CD14-positive monocyte (primary cell): ENCODE results near the gene RAPGEF5. TPM values are rescaled to one million over a fixed set of nuclear protein-coding genes. Genes with fewer than 3 reads are reported as not detected.

ENCODE experiments used
- DNase-seq, 3 donors: peaks; one replicate each; pipeline ENCODE4 v3.0.0-alpha.2; 2011 to 2022
- H2AFZ ChIP-seq: 2 replicates; pipeline ENCODE4 v1.6.0; 2012; ENCODE audit warnings: mild to moderate bottlenecking, low read depth, low read length, inconsistent platforms; ENCODE audit not compliant: insufficient read depth, poor library complexity, severe bottlenecking
- H3K27ac ChIP-seq, 2 donors: 1 replicate in 1 of 2; 2 replicates in 1 of 2; pipeline ENCODE4 v1.5.1; 2012 to 2013; ENCODE audit warnings: low read length in 2 of 2, control low read depth in 1 of 2, inconsistent platforms in 1 of 2, low read depth in 1 of 2, mild to moderate bottlenecking in 1 of 2
- H3K27me3 ChIP-seq, 2 donors: one replicate each; pipeline versions ENCODE4 v1.6.0 to v1.6.1; 2011 to 2013; ENCODE audit warnings: low read length in 2 of 2; ENCODE audit not compliant: control insufficient read depth in 2 of 2, insufficient read depth in 2 of 2
- H3K36me3 ChIP-seq, 2 donors: replicated peaks in 1 of 2; 1 replicate in 1 of 2; 2 replicates in 1 of 2; pipeline versions ENCODE4 v1.5.1 to v1.6.1; 2012 to 2013; ENCODE audit warnings: low read length in 2 of 2, control low read depth in 1 of 2, inconsistent platforms in 1 of 2, mild to moderate bottlenecking in 1 of 2; ENCODE audit not compliant: insufficient read depth in 2 of 2, control insufficient read depth in 1 of 2
- H3K4me1 ChIP-seq, 2 donors: 1 replicate in 1 of 2; 2 replicates in 1 of 2; pipeline versions ENCODE4 v1.5.1 to v1.6.1; 2012 to 2013; ENCODE audit warnings: low read length in 2 of 2, control low read depth in 1 of 2, inconsistent platforms in 1 of 2, mild to moderate bottlenecking in 1 of 2, moderate library complexity in 1 of 2; ENCODE audit not compliant: insufficient read depth in 2 of 2, control insufficient read depth in 1 of 2
- H3K4me2 ChIP-seq: replicated peaks from 2 replicates; pipeline ENCODE3; 2012; ENCODE audit warnings: low read length, moderate library complexity, mild to moderate bottlenecking; ENCODE audit not compliant: poor library complexity, severe bottlenecking; ENCODE audit errors: extremely low read depth
- H3K4me3 ChIP-seq, 3 experiments: fragments of 200-600 bp in 1 of 3; sonication (generic) in 1 of 3; replicated peaks in 1 of 3; 1 replicate in 2 of 3; 2 replicates in 1 of 3; pipeline ENCODE4 v1.5.1; 2011 to 2013; ENCODE audit warnings: low read length in 3 of 3, mild to moderate bottlenecking in 3 of 3, control low read depth in 2 of 3, low read depth in 2 of 3, inconsistent platforms in 1 of 3, moderate library complexity in 1 of 3
- H3K79me2 ChIP-seq: 2 replicates; pipeline ENCODE4 v1.6.0; 2012; ENCODE audit warnings: mild to moderate bottlenecking, control low read depth, inconsistent platforms, low read length, moderate library complexity; ENCODE audit not compliant: insufficient read depth
- H3K9ac ChIP-seq: 2 replicates; pipeline ENCODE4 v1.6.0; 2017; ENCODE audit warnings: low read length, mild to moderate bottlenecking; ENCODE audit not compliant: insufficient read depth, poor library complexity, severe bottlenecking
- H3K9me3 ChIP-seq, 2 donors: replicated peaks in 1 of 2; 1 replicate in 1 of 2; 2 replicates in 1 of 2; pipeline versions ENCODE4 v1.5.1 to v1.6.1; 2012 to 2013; ENCODE audit warnings: low read length in 2 of 2, control low read depth in 1 of 2; ENCODE audit not compliant: control insufficient read depth in 1 of 2, insufficient read depth in 1 of 2
- H4K20me1 ChIP-seq: 2 replicates; pipeline ENCODE4 v1.6.0; 2012; ENCODE audit warnings: mild to moderate bottlenecking, low read length, control low read depth, moderate library complexity; ENCODE audit not compliant: insufficient read depth
- H3K27ac Mint-ChIP-seq, 7 donors: one replicate each; pipeline ENCODE4 v1.8.0; 2020; ENCODE audit warnings: mild to moderate bottlenecking in 7 of 7, mixed read lengths in 7 of 7, moderate library complexity in 6 of 7, inconsistent platforms in 2 of 7
- H3K27me3 Mint-ChIP-seq, 3 donors: one replicate each; pipeline ENCODE4 v1.8.0; 2021 to 2022; ENCODE audit warnings: low read depth in 3 of 3, mild to moderate bottlenecking in 3 of 3, mixed read lengths in 3 of 3, moderate library complexity in 3 of 3, inconsistent platforms in 1 of 3
- H3K36me3 Mint-ChIP-seq, 2 donors: one replicate each; pipeline ENCODE4 v1.8.0; 2020; ENCODE audit warnings: mixed read lengths in 2 of 2, inconsistent platforms in 1 of 2, mild to moderate bottlenecking in 1 of 2
- H3K4me1 Mint-ChIP-seq: one replicate; pipeline ENCODE4 v1.8.0; 2020; ENCODE audit warnings: mild to moderate bottlenecking, mixed read lengths
- H3K4me3 Mint-ChIP-seq, 2 donors: one replicate each; pipeline ENCODE4 v1.8.0; 2020; ENCODE audit warnings: mild to moderate bottlenecking in 2 of 2, mixed read lengths in 2 of 2, moderate library complexity in 1 of 2
- H3K9me3 Mint-ChIP-seq, 7 donors: one replicate each; pipeline ENCODE4 v1.8.0; 2020 to 2022; ENCODE audit warnings: mixed read lengths in 7 of 7, mild to moderate bottlenecking in 6 of 7, moderate library complexity in 6 of 7, inconsistent platforms in 2 of 7
- WGBS: methylation state at CpG from one replicate; pipeline ENCODE4 v1.1.5; 2013; ENCODE audit warnings: missing lambda C conversion rate; ENCODE audit not compliant: insufficient coverage; 5-methylcytosine and 5-hydroxymethylcytosine counted together
- intact Hi-C, 2 donors: fragments of 100-400 bp; cut with micrococcal nuclease; formaldehyde crosslinking; loops; one replicate each; pipeline versions ENCODE4 v1.15.0 to v1.15.1; 2023
- polyA plus RNA-seq, 3 donors: library from polyadenylated mRNA; depleted of rRNA in 1 of 3; unstranded in 2 of 3; stranded (reverse) in 1 of 3; fragments of 300-500 nt in 2 of 3; fragments of >200 nt in 1 of 3; fragmentation: Illumina TruSeq in 2 of 3; gene quantifications; 1 replicate in 2 of 3; 2 replicates in 1 of 3; pipeline ENCODE4 v1.2.3, GENCODE V29; 2012 to 2021
- TF ChIP-seq, protein P1 (sequence below): fragments of 200-600 bp; IDR thresholded peaks from one replicate; pipeline ENCODE4 v1.8.0; 2022; ENCODE audit warnings: antibody characterized with exemption, mild to moderate bottlenecking

Gene RAPGEF5
- polyA plus RNA-seq, 3 donors: not detected

DNA sequence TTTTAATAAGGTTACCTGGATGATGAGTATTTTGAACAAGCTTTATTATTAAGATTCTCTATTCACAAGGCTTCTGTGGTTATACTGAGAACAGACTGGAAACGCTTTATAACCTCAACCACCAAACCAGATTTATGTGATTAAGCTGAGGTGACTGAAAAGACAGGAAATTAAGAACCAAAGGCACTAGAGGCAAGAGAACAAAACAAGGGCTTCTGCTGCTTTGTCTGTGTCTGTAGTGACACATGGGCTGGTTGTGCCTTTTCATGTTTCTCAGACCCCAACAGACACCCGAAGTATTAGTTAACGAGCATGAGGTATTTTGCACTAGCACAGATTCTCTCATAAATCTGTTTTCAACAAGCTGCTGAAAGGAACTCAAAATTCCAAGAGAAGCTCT lies 64.4 kb downstream of the RAPGEF5 start:
- Histone ChIP-seq H3K9me3 (no peaks in the 10 kb centered on the region), H3K4me3 (no peak overlapping the region), H3K27me3 (no peaks in the 10 kb centered on the region), H3K4me1 (no peaks in the 10 kb centered on the region), H2AFZ (no peak overlapping the region), H3K27ac (no peak overlapping the region), H3K79me2 (no peaks in the 10 kb centered on the region), H3K36me3 (no peaks in the 10 kb centered on the region), H4K20me1 (no peaks in the 10 kb centered on the region), H3K4me2 (no peak overlapping the region), H3K9ac (no peak overlapping the region)
- H3K27me3 Mint-ChIP-seq: peaks cover 0 to 6% (median 0%) of the 10 kb centered on the region in 3 donors
- DNase-seq: no peak
- no peak overlapping the region for H3K4me3 Mint-ChIP-seq
- no CpG with 5 or more reads among the region's 3 CpGs for WGBS
- intact Hi-C loops: no loop called here
- H3K4me1 Mint-ChIP-seq: no peaks in the 10 kb centered on the region
- TF ChIP-seq, protein P1, sequence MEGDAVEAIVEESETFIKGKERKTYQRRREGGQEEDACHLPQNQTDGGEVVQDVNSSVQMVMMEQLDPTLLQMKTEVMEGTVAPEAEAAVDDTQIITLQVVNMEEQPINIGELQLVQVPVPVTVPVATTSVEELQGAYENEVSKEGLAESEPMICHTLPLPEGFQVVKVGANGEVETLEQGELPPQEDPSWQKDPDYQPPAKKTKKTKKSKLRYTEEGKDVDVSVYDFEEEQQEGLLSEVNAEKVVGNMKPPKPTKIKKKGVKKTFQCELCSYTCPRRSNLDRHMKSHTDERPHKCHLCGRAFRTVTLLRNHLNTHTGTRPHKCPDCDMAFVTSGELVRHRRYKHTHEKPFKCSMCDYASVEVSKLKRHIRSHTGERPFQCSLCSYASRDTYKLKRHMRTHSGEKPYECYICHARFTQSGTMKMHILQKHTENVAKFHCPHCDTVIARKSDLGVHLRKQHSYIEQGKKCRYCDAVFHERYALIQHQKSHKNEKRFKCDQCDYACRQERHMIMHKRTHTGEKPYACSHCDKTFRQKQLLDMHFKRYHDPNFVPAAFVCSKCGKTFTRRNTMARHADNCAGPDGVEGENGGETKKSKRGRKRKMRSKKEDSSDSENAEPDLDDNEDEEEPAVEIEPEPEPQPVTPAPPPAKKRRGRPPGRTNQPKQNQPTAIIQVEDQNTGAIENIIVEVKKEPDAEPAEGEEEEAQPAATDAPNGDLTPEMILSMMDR: no peak
- peaks cover 0 to 2% (median 2%) of the 10 kb centered on the region in 7 donors for H3K9me3 Mint-ChIP-seq
- no peak overlapping the region for H3K27ac Mint-ChIP-seq
- H3K36me3 Mint-ChIP-seq: no peaks in the 10 kb centered on the region

DNA sequence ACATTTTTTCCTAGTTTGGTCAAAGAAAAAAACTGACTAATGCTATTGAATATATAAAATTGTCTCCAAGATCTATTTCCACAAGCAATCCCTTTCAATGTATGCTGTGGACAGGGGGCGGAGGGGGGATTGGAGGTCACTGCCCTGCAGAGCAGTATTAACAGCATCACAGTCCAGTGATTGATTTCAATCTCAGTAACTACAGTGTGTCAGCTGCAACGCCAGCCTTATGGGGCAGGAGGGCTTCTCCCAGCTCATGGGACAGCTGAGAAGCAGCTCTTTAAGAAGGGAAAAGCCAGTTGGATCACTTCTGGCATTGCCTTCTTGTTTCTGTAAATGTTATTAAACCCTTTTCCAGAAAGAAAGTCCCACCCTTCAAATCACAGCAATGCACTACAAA lies 65.0 kb downstream of the RAPGEF5 start:
- WGBS: 80% methylated on average over 1 of the region's 2 CpGs
- H3K9ac ChIP-seq: no peak overlapping the region
- H3K9me3 ChIP-seq: no peaks in the 10 kb centered on the region

More for the DNA sequence above, 65.0 kb downstream of the RAPGEF5 start:
- Histone ChIP-seq H3K36me3 (no peaks in the 10 kb centered on the region), H3K27ac (no peak overlapping the region), H2AFZ (no peak overlapping the region), H3K4me1 (no peaks in the 10 kb centered on the region), H3K4me2 (no peak overlapping the region), H4K20me1 (no peaks in the 10 kb centered on the region), H3K79me2 (no peaks in the 10 kb centered on the region), H3K4me3 (no peak overlapping the region), H3K27me3 (no peaks in the 10 kb centered on the region)
- no peaks in the 10 kb centered on the region for H3K36me3 Mint-ChIP-seq
- no peaks in the 10 kb centered on the region for H3K4me1 Mint-ChIP-seq
- no peak overlapping the region for H3K4me3 Mint-ChIP-seq
- DNase-seq: no peak
- peaks cover 0 to 6% (median 0%) of the 10 kb centered on the region in 3 donors for H3K27me3 Mint-ChIP-seq
- peaks cover 0 to 2% (median 2%) of the 10 kb centered on the region in 7 donors for H3K9me3 Mint-ChIP-seq
- H3K27ac Mint-ChIP-seq: no peak overlapping the region
- TF ChIP-seq, protein P1: no peak
- intact Hi-C loops: no loop called here
